Stimulated activated CD4-positive, alpha-beta T cell treated with anti-CD3 and anti-CD28 coated beads, Interleukin-12 subunit alpha, Interleukin-12 subunit beta, amount 100 ng/mL, for 4 hours (primary cell): ENCODE data around the gene RBM25.
"Not testable (repeated sequence)": the region's sequence is repeated elsewhere in the genome, so short reads cannot be mapped to it uniquely, and the experiment has no call there.

Experiments
- DNase-seq: peaks from one replicate; pipeline ENCODE4 v3.0.0-alpha.2; 2020

RBM25 gene

DNA sequence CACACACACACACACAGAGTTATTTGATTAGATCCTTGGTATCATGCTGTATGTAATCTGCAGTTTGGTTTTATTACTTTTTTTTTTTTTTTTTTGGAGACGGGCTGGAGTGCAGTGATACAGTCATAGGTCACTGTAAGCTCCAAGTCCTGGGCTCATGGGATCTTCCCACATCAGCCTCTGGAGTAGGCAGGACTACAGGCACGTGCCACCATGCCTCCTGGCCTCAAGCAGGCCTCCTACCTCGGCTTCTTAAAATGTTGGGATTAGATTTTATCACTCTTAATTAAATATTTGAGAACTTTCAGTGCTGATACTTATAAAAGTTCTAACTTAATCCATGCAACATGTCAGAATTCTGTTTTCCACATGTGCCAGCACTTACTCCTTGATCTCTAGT lies 46.7 kb downstream of the RBM25 start:
- no peak for DNase-seq

- no peak for DNase-seq
These were observed 47.4 kb downstream of the RBM25 start for GRCh38 chr14:73105727-73106126.

GRCh38 chr14:73116079-73116665 lies 57.8 kb downstream of the RBM25 start:
- DNase-seq = no peak

GRCh38 chr14:73124180-73124894 lies 66.0 kb downstream of the RBM25 start:
- DNase-seq = no peak

- no peak for DNase-seq
These were observed 66.8 kb downstream of the RBM25 start for GRCh38 chr14:73125169-73125588.

DNA sequence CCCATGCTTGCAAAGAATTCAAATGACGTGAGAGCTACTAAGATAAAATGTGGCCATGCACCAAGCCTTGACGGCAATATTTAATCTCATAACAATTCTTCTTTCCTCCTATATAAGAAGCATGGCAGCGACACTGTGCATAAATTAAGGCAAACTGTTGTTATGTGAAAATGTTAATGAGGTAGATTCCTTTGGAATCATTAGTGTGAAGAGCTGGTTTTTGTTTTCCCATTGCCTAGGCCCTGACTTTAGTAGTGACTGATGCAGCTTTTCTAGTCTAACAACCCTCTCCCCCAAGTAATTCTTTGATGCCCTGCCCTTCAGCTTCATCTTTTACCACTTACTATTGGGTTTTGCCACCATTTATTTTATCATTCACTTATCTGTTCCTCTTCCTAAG lies 67.4 kb downstream of the RBM25 start:
- DNase-seq = no peak

- DNase-seq = no peak
These were observed 75.5 kb downstream of the RBM25 start for GRCh38 chr14:73133795-73134194.

GRCh38 chr14:73136085-73136386 lies 77.7 kb downstream of the RBM25 start:
- no peak for DNase-seq

DNA sequence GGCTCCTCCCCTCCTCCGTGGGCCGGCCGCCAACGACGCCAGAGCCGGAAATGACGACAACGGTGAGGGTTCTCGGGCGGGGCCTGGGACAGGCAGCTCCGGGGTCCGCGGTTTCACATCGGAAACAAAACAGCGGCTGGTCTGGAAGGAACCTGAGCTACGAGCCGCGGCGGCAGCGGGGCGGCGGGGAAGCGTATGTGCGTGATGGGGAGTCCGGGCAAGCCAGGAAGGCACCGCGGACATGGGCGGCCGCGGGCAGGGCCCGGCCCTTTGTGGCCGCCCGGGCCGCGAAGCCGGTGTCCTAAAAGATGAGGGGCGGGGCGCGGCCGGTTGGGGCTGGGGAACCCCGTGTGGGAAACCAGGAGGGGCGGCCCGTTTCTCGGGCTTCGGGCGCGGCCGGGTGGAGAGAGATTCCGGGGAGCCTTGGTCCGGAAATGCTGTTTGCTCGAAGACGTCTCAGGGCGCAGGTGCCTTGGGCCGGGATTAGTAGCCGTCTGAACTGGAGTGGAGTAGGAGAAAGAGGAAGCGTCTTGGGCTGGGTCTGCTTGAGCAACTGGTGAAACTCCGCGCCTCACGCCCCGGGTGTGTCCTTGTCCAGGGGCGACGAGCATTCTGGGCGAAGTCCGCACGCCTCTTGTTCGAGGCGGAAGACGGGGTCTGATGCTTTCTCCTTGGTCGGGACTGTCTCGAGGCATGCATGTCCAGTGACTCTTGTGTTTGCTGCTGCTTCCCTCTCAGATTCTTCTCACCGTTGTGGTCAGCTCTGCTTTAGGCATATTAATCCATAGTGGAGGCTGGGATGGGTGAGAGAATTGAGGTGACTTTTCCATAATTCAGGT lies 78.3 kb downstream of the RBM25 start, which contains the start of gene PSEN1:
TSS of gene PSEN1 (plus strand) at position 121 of the 839 bp plus-strand sequence. CDS start 11,513 bp downstream, outside the sequence.
- peak; percentile 99 for DNase-seq

DNA sequence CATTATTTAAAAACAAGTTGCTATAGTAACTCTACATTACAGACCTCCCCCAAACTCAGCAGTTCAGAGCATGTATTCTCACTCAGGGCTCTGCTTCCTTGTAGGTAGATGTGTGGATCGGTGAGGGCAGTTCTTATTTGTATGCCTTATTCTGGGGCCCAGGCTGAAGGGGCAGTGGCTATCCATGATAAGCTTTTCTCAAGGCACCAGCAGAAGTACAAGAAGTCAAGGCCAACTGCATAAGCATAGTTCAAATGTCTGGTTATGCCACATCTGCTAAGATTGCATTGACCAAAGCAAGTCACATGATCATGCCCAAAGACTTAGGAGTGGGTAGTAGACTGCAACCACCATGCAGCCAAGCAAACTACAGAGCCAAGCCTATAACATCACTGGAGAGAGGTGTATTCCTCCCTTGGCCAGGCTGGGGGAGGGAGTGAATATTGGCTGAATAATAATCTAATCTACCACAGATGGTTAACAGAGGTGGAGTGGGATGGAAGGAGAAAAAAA lies 82.5 kb downstream of the RBM25 start:
- DNase-seq = no peak

GRCh38 chr14:73142216-73142615 lies 83.9 kb downstream of the RBM25 start:
- DNase-seq = no peak

- no peak for DNase-seq
These were observed 84.7 kb downstream of the RBM25 start for GRCh38 chr14:73143003-73143402.

DNA sequence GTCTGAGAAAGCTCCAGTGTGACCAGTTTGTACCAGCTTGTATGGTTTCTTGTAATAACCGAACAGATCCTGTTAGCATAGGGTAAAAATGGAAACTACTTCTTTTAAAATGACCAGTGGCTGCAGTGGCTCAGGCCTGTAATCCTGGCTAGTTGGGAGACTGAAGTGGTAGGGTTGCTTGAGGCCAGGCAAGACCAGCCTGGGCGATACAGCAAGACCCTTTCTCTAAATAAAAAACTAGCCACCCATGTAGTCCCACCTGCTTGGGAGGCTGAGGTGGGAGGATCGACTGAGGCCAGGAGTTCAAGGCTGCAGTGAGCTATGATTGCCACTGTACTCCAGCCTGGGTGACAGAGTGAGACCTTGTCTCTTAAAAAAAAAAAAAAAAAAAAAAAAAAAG lies 85.3 kb downstream of the RBM25 start:
- DNase-seq = no peak

DNA sequence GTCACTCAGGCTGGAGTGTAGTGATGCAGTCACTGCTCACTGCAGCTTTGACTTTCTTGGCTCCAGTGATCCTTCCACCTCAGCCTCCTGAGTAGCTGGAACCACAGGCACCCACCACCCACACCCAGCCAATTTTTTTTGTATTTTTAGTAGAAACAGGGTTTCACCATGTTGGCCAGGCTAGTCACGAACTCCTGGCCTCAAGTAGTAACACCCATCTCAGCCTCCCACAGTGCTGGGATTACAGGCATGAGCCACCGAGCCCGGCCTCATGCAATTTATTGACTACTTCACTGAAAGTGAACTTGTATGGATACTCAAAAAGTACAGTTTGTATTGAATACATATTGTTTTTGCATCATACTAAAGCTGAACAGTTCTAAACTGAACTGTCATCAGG lies 87.0 kb downstream of the RBM25 start:
- DNase-seq = no peak

GRCh38 chr14:73146111-73146510 lies 87.8 kb downstream of the RBM25 start:
- DNase-seq = no peak

DNA sequence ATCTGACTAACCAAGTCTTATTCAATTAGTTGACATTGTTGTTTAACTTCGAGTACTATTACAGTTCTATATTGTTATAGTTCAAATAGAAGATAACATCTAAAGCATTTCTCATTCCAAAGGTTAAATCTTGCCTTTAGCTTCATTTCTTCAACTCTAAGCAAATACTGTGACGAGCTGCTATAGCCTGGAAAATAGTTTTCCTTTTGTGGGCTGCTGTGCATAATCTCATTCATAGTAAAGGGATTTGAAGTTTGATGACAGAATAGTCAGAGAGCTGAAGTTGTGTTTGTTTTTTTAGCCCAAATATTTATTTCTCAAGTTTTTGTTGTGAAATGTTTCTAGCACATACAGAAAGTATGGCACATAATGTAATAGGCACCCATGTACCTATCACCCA lies 91.4 kb downstream of the RBM25 start:
- DNase-seq = no peak

DNA sequence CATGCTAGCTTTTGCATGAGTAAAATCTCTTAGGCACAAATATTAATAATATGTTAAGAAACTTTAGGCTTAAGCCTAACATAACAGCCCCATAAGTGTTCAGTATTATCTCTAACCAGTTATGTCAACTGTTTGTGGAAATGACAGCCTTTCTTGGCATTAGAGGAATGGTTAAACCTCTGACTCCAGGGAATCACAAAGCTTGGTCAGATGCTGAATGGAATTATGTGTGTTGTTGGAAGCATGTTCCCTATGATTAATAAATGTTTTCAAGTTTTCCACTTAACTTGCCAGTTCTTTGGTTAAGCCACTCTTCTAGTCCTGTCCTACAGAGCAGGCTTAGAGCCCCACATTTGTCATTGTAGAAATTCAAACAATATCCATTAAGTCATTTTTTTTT lies 94.9 kb downstream of the RBM25 start:
- DNase-seq = no peak

DNA sequence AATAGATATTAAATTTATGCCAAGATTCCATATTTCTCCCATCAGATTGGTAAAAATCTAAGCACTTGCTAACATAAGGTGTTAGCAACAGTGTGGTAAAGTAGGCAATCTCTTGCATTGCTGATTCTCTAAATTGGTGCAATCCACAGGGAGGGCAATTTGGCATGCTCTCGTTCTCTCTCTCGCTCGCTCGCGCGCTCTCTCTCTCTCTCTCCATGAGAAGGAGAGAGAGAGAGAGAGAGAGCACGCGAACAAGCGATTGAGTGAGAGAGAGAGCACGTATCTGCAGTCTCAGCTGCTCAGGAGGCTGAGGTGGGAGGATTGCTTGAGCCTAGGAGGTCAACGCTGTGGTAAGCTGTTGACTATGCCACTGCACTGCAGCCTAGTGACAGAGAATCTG lies 103.9 kb downstream of the RBM25 start:
- DNase-seq = no peak

DNA sequence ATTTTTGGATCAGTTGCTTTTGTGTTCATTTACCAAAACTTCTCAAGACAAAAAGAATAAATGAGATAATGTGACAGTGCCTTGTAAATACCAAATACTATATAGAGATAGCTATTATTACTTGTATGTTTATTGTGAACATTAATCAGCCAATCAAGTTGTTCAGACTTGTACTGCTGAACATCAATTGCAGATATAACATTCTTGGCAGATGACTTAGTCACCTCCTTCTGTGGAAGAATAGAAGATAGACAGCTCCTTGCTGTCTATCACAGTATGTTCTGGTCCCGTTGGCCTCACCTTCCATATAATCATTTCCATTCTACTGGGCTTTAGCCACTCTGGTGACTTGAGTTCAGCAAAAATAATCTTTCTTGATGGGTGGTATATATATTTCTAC lies 108.1 kb downstream of the RBM25 start:
- no peak for DNase-seq

- DNase-seq = no peak
These were observed 109.4 kb downstream of the RBM25 start for GRCh38 chr14:73167727-73168126.

DNA sequence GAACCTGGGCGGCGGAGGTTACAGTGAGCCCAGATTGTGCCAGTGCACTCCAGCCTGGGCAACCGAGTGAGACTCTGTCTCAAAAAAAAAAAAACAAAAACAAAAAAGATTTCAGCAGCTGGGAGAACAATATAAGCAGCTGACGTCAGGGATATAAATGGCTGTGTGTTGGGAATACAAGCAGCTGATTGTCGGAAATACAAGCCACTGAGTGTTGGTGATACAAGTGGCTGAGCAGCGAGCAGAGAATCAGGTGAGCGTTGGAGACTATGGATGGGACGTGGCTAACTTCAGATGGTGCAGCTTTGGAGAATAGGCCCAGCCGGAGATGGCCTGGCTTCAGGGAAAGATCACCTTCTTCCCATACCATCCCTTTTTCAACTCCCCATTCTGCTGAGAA lies 109.9 kb downstream of the RBM25 start:
- no peak for DNase-seq

- DNase-seq = no peak
These were observed 110.4 kb downstream of the RBM25 start for GRCh38 chr14:73168691-73169090.

GRCh38 chr14:73169855-73170254 lies 111.5 kb downstream of the RBM25 start:
- not testable (repeated sequence) for DNase-seq

- no peak for DNase-seq
These were observed 112.4 kb downstream of the RBM25 start for GRCh38 chr14:73170686-73171085.
